NCI-H1105 treated with DMSO at 0.1 percent for 48 hours (cell line): Measurements from ENCODE around the gene GADD45B.
"Not testable (repeated sequence)": the region's sequence is repeated elsewhere in the genome, so short reads cannot be mapped to it uniquely, and the experiment has no call there.

ENCODE experiments used
- DNase-seq: peaks from one replicate; lab custom pipeline; 2025; lab: John Stamatoyannopoulos, UW

Gene GADD45B

DNA sequence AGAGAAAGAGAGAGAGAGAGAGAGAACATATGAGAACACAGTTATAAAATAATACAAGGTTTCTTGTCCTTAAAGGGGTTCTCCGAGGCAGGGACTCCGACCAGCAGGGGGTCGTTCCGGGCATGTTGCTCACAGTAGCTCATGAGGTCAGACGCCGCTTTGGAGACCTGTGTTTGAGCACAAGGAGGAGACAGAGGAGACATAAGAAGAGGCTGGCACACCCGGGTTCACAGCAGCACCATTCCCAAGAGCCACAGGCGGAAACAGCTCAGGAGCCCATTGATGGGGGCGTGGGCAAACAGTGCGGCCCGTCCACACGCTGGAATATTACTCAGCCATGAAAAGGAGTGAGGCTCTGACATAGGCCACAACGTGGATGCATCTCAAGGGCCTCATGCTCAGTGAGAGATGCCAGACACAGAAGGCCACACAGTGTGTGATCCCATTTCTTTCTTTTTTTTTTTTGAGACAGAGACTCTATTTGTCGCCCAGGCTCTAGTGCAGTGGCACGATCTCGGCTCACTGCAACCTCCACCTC, 39.1 kb downstream of the GADD45B start:
- DNase-seq, result no peak

DNA sequence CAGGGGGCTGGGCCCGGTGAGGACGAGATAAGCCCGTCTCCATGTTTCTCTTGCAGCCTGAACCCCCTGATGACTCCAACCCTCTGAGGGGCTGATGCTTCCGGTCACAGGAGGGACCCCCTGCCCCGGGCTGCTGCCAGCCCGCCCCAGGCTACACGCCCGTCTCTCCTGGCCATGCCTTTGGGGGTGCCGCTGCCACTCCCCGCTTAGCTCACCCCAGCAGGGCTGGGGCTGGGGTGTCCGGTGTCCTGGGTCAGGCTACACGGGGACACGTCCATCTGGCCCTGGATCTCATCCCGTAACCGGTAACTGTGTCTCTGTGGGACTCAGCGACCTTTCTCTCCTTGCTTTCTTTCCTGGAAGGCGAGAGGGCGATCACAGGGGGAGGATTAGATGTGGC, 40.8 kb downstream of the GADD45B start:
- no peak for DNase-seq

DNA sequence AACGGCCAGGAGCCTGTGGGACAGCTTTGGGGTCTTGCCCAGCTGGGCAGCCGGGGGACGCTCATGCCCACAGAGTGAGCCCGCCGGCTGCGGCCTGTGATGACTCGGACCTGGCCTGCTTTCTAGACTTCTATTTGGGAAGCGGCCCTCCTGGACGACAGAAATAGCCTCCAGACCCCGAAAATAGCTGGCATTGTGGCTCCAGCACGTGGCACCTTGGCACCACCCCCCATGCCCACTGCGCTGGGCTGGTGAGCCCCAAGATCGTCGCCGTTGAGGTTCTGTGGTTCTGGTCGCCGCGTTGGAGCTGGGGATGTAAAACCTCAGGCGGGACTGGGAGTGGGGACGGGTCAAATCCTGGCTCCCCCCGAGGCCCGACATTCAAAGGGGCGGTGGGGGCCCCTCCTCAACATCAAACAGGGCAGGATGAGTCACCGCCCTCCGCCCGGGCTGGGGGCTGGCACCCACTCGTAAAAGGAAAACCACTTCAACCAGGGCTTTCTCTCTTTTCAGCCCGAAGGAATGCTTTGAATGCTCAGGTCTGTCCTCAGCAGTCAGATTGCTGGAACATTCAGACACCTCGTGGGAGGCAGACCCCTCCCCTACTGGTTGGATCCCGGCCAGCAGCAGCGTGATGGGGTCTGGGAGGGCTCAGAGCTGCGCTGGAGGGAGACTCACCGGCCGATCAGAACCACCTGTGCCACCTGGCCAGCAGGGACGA, 42.1 kb downstream of the GADD45B start:
- DNase-seq, result no peak

DNA sequence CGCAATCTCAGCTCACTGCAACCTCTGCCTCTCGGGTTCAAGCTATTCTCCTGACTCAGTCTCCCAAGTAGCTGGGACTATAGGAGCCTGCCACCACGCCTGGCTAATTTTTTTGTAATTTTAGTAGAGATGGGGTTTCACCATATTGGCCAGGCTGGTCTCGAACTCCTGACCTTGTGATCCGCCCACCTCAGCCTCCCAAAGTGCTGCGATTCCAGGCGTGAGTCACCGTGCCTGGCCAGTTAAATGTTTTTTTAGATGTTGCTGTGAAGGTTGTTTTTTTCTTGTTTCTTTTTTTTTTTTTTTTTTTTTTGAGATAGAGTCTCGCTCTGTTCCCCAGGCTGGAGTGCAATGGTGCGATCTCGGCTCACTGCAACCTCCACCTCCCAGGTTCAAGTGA, 42.9 kb downstream of the GADD45B start:
- not testable (repeated sequence) for DNase-seq

DNA sequence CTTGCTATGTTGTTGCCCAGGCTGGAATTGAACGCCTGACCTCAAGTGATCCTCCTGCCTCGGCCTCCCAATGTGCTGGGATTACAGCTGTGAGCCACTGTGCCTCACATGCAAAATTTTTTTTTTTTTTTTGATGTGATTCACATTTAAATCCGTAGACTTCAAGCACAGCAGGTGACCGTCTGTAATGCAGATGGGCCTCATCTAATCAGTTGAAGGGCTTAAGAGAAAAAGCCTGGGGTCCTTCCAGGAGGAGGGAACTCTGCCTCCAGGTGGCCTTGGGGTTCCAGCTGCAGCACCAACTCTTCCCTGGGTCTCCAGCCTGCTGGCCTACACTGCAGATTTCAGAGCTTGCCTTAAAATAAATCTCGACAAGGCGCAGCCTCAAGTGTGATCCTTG, 43.6 kb downstream of the GADD45B start:
- no peak for DNase-seq

DNA sequence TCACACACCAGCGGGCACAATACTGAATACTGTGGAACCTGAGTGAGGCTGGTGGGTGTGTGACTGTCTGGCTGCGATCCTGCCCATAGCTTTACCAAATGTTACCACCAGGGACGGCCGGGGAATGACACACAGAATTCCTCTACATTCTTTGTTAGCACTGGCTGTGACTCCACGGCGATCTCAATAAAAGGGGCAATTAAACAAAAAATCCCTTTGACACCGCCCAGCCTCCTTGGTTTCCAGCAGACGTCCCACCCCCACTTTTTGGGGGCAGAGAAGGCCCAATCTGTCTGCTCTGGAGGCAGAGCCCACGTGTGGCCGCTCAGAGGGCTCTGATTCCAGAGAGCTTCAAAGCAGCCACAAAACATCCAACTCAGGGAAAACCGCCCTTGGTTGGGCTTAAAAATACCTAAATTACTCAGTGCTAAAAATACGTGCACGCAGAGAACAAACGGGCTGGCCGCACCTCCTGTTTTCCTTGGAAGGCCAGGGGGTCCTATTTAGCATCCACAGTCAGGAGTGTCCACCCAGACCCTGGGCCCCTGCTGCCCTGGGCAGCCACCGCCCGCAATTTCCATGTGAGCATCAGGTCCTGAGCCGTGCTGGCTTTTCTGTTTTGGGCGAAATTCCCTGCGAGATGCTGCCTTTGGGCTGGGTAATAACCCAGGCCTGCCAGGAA, 47.8 kb downstream of the GADD45B start:
- no peak for DNase-seq

DNA sequence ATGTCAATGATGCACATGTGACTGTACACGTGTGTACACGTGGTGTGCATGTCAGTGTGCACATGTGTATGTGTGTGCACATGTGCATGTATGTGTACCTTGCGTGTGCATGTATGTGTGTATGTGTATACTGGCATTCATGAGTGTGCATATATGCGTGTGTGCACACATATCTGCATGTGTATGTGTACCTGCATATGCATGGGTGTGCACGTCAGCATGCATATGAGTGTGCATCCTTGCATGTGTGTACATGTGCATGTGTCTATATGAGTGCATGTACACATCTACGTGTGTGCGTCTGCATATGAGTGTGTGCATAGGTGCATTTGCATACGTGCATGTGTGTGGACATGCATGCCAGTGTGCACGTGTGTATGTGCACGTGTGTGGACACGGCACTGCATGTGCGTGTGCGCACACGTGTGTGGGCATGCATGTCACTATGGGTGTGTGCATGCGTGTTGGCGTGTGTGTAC, 48.5 kb downstream of the GADD45B start:
- DNase-seq, result no peak

DNA sequence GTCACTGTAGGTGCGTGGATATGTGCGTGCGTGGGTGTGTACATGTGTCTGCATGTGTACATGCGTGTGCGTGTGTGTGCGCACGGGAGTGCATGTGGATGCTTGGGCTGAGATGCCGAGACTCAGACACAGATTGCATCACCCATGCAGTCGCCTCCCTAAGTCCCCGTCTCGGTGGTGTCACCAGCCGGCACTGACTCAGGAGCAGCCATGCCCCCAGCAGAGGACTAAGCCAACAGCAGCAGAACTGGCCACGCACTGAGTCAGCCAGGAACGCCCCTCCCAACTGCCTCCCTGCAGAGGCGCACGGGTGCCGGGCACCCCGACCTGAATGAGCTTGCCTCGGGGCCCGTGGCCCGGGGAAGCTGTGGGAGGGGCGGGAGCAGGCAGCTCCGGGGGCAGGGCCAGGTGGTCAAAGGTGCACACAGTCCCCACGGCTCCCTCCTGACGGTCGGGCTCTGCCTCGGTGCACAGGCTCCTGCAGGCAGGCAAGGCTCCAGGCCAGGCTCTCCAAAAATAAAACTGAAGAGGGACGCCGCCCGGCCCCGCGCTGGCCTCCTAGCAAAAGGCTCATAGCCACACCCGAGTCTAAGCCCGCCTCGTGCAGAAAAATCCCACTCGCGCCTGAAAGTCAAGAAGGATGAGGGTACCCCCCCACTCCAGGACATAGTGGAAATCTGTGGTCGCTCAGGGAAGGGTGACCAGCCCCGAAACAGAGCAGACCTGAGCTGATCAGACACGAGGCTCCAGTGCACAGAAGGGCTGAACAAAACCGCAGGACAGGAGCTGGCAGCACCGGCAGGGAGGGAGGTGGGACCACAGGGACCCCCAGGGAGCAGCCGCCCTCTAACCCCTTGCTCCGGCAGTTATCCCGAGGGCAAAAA, 49.2 kb downstream of the GADD45B start:
- no peak for DNase-seq

DNA sequence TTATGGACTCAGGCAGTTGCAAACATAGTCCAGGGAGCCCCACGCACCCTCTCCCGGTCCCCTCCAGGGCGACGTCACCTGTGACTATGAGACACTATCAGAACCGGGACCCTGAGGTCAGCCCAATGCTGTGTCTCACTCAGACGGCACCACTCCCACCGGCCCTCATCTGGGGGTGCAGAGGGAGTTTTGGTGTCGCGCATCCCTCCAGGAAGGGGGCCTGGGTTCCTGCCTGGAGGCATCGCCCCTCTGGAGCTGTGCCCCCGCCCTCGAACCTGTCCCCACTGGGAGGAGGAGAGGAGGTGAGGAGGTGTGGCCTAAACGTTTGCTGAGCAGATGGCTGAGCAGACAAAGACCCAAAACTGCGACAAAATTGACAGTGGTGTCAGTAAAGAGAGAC, 51.2 kb downstream of the GADD45B start:
- DNase-seq, result no peak

DNA sequence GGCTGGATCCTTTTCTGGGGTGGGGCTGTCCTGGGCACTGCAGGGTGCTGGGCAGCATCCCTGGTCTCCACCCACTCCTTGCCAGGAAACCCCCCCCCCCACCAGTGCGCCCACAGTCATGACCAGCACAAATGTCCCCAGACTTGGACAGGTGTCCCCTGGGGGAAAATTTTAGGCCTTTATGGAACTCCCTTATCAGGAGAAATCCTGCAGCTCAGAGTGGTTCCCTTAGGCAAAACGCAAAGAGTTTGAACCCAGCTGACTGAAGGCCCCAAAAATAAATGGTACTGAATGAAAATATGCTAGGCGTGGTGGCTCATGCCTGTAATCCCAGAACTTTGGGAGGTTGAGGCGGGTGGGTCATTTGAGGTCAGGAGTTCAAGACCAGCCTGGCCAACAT, 51.8 kb downstream of the GADD45B start:
- no peak for DNase-seq
